ENCODE results near the gene PPP6R1.

DNA sequence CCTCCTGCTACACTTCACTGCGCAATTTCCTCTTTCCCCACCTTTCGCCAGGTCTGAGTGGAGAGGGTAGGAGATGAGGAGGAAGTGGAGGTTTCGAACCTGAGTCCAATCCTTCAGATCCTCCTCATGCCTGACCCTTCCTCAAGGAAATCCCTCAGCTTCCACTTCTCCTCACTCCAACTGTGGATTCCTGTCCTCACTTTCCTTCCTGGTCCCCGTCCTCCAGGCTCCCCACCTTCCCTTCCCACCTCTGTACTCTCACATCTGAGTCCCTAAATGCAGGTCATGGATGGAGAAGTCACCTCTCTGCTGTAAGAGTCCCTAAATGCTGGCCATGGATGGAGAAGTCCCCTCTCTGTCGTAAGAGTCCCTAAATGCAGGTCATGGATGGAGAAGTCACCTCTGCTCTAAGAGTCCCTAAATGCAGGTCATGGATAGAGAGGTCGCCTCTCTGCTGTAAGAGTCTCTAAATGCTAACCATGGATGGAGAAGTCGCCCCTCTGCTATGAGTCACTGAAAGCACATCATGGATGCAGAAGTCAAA lies 33.3 kb downstream of the PPP6R1 start:
- TF ChIP-seq, protein P1, sequence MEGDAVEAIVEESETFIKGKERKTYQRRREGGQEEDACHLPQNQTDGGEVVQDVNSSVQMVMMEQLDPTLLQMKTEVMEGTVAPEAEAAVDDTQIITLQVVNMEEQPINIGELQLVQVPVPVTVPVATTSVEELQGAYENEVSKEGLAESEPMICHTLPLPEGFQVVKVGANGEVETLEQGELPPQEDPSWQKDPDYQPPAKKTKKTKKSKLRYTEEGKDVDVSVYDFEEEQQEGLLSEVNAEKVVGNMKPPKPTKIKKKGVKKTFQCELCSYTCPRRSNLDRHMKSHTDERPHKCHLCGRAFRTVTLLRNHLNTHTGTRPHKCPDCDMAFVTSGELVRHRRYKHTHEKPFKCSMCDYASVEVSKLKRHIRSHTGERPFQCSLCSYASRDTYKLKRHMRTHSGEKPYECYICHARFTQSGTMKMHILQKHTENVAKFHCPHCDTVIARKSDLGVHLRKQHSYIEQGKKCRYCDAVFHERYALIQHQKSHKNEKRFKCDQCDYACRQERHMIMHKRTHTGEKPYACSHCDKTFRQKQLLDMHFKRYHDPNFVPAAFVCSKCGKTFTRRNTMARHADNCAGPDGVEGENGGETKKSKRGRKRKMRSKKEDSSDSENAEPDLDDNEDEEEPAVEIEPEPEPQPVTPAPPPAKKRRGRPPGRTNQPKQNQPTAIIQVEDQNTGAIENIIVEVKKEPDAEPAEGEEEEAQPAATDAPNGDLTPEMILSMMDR (IDR thresholded peaks at IDR 0.05 in 4 of 5, conservative IDR thresholded peaks at IDR 0.05 in 1 of 5): no peak
- TF ChIP-seq POLR2A (IDR thresholded peaks at IDR 0.05): no peak

Data from gastrocnemius medialis (tissue), 4 donors.